Ovary (tissue), 3 donors: ENCODE measurements around the gene SFTA2.

Experiments used
- EP300 ChIP-seq: sonication (generic); formaldehyde crosslinking; IDR thresholded peaks from one replicate; pipeline ENCODE4 v1.6.1; 2017; ENCODE audit warnings: antibody characterized with exemption
- POLR2A ChIP-seq: fragments of 450-650 bp; IDR thresholded peaks from one replicate; pipeline ENCODE4 v1.6.1; 2017; ENCODE audit warnings: antibody characterized with exemption, mild to moderate bottlenecking, moderate library complexity
- TF ChIP-seq, protein P1 (sequence below), 3 donors: fragments of 450-650 bp in 2 of 3; fragments of 200-600 bp in 1 of 3; IDR thresholded peaks; one replicate each; pipeline versions ENCODE4 v1.5.1 to v1.8.0; 2016 to 2022; ENCODE audit warnings: antibody characterized with exemption in 3 of 3, mild to moderate bottlenecking in 1 of 3
- donor health status: DM: no; HTN: no; CAD: no.

DNA sequence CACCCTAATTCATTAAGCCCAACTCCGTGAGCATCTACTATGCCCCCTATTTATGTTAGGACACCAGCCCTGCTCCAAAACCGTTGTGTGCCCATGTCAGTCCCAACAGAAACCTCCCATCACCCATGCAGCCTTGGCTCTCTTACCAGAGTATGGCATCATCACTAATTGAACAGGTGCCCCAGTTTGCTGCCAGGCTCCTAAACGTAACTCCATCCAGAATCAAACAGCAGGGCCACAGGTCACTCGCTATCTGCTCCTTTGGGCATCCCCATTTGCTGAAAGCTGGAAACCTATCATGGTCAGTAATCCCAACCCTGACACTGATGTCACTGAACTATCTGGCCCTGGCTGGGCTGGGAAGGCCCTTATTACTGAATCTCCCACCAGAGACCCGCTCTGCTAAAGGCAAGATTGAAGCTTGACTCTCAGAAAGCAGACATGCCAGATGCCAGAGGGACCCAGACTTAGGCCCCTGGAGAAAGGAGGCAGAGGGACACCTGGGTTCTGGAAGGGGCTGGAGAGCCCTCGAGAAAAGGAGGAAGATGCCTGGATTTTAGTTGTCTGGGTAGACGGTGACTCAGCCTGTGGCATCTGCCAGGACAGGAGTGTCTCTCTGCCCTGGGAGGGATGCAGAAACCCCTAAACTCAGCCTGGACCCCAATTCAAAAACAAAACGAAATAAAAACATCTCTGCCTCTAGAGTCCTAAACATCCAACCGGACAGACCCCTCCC, 22.8 kb upstream of the SFTA2 start:
- TF ChIP-seq, protein P1, sequence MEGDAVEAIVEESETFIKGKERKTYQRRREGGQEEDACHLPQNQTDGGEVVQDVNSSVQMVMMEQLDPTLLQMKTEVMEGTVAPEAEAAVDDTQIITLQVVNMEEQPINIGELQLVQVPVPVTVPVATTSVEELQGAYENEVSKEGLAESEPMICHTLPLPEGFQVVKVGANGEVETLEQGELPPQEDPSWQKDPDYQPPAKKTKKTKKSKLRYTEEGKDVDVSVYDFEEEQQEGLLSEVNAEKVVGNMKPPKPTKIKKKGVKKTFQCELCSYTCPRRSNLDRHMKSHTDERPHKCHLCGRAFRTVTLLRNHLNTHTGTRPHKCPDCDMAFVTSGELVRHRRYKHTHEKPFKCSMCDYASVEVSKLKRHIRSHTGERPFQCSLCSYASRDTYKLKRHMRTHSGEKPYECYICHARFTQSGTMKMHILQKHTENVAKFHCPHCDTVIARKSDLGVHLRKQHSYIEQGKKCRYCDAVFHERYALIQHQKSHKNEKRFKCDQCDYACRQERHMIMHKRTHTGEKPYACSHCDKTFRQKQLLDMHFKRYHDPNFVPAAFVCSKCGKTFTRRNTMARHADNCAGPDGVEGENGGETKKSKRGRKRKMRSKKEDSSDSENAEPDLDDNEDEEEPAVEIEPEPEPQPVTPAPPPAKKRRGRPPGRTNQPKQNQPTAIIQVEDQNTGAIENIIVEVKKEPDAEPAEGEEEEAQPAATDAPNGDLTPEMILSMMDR (IDR thresholded peaks at IDR 0.05) = no peak
- no peak for TF ChIP-seq EP300
- TF ChIP-seq POLR2A = no peak
